ENCODE data around the gene VTI1A.
"Not testable (repeated sequence)": the region's sequence is repeated elsewhere in the genome, so short reads cannot be mapped to it uniquely, and the experiment has no call there.

Gene VTI1A

DNA sequence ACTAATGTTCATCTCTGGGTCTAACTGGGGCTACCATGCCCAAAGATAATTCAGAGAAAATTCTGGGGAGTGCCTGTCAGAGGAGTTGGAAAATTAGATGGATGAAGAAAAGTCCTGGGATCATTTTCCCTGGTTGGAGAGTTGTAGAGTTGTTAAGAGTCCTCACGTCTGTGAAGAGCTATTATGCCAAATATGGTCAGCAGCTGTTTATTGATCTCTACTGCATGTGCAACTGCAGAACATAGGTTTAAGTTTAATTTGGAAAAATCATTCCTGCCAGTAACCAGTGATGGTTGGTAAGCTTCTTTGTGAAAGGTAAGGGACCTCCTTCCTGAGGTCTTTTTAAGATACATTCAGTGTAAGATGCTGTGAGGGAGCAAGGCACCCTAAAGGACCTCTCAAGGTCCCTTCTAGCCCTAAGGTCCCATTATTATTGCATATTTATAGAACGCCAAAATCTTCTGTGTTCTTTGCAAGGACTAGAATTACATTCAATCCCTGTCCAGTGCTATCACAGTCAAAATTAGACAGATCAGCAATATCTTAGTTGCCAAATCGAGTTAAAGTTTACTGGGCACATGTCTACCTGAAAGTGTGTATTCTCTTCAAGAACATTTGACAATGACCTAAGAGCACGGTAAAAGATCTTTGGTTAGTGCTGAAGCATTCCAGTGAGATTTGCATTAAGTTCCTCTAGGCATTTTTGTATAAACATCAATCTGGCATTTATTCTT is 62.7 kb downstream of the VTI1A start:
- no peak for DNase-seq

DNA sequence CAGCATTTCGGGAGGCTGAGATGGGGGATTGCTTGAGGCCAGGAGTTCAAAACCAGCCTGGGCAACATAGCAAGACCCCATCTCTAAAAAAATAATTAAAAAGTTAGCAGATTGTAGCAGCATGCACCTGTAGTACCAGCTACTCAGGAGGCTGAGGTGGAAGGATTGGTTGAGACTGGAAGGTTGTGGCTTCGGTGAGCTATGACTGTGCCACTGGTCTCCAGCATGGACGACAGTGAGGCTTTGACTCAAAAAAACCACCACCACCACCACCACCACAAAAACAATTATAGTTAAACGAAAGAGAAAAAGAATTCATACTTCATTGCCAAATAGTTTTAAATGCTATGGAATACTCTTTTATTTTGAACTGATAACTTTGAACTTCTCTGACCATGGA is 63.4 kb downstream of the VTI1A start:
- no peak for DNase-seq

DNA sequence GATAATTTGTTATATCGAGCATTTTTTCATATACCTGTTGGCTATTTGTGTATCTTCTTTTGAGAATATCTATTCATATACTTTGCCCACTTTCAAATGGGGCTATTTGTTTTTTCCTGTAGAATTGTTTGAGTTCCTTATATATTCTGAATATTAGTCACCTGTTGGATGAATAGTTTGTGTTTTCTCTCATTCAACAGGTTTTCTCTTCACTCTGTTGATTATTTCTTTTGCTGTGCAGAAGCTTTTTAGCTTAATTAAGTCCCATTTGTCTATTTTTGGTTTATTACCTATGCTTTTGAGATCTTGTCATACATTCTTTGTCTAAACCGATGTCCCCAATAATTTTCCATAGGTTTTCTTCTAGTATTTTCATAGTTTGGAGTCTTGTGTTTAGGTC is 65.3 kb downstream of the VTI1A start:
- no peak for DNase-seq

- no peak for DNase-seq
Measured at GRCh38 chr10:112515126-112515525, 68.1 kb downstream of the VTI1A start.

DNA sequence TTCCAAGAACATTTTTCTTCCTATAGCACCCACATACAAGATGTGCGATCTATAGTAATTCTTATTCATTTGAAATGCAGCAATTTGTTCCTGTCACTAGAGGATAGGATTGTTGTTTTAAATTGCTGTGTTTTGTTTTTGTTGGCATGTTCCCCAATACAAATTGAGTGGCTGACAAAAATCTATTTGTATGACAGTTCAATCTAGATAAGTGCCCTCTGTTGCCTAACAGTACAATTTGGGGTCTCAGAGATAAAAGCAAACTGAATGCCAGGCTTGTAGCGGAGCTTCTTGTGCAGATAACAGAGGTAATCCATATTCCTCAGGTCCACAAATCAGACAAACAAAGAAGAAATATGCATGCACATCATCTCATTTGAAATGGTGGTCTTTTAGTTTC is 68.8 kb downstream of the VTI1A start:
- no peak for DNase-seq

DNA sequence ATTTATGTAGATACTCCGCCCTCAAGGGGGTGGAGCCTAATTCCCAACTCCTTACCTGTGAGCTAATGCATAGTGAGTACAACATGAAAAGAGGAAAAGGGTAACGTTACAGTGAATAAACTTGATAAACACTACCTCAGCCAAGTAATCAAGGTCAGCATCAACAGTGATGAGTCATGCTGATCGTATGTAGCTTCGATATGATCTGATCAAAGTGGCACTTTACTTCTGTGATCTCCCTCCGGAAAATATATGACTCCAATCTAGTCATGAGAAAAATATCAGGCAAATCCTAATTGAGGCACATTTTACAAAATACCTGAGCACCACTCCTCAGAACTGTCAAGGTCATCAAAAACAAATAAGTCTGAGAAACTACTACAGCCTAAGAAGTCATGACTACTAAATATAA is 70.4 kb downstream of the VTI1A start:
- DNase-seq = no peak

DNA sequence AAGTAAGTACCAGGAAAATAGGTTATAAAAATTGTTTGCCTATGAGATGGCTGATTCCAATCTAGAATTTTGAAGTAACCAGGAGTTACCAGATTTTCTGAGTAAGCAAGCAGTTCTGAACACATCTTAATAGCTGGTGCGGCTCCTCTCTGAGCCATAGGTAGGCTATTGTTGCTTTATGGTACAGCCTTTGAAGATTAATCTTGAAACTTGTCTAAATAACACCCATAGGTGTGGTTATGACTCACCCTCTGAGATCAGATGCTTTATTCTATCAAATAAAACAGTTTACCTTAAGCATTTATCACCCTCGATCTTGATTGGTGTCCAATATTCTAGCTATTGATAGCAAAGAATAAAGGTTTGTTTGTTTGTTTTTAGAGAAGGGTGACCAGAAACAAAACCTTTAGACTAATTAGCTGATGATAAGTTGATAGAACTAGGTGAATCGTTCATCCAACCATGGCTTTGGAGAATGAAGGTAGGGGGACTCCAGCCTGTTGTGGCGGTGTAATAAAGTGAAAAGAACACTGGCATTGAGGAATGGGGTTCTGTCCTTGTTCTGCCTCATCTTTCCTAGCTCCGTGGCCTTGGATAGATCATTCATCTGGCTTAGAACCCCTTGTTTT is 72.2 kb downstream of the VTI1A start:
- DNase-seq = no peak

DNA sequence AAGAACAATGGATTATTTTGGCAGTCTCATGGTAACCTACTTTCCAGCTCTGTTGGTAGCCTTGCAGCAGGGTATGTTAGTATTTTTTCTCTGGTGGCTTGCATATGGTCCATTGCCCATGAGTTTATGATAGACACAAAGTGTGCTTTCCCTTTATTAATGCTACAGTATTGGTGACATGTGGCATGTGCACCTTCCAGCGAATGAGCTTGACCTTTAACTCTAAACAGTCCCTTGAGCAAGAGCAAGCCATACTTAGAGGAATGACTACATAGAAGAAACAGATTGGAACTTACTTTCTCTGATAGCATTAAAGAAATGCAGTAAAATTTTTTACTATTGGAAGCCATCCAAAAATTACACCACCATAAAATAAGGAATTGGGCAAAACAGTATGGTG is 73.9 kb downstream of the VTI1A start:
- DNase-seq = no peak

DNA sequence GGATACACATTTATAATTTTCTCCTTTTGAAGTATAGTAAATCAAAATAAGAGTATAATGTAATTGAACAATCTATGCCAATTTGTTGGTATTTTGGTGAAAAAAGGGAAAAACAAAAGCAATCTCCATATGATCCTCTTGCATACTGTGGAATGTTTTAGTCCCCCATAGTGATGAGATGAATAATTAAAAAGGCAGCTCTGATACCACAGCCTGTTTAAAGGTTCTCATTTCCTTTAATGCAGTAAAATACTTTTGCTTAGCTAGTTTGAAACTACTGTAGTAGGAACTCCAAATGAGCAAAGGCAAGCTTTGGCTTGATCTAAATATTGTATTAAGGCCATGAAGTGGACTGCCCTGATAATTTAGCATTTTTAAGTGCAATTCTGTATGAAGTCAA is 77.6 kb downstream of the VTI1A start:
- no peak for DNase-seq

DNA sequence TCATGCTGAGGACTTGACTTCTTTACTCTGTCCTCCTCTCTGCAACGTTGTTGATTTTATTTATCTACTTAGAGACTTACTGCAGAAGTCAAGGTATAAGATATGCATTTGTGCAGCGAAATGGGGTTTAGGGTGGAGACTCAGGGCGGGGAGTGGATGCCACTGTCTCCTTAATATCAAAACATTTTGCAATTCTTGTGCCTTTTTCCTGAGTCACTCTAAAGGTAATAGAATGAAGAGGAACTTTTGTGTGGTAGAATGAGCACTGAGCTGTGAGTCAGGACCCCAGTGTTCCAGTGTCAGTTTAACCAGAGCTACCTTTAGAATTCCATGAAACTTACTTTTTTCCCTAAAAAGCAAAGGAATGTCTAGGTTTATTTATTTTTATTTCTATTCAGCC is 78.2 kb downstream of the VTI1A start:
- DNase-seq = no peak

DNA sequence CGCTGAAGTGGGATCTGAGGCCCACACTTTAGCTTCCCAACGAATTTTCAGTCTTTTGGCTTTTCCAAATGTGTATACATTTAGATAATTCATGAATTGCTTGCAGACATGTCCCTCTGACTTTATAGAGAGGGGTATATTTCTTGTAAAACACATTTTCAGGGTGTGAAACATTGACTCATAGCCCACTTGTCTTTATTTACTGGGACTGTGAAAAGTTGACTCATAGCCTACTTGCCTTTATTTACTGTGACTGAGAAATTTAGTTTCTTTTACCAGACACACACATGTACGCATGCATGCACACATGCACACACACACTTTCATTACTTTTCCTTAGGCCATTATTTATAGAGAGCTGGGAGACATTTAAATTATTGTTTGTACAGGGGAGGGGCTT is 79.1 kb downstream of the VTI1A start:
- no peak for DNase-seq

- no peak for DNase-seq
Measured at GRCh38 chr10:112526906-112527305, 79.9 kb downstream of the VTI1A start.

DNA sequence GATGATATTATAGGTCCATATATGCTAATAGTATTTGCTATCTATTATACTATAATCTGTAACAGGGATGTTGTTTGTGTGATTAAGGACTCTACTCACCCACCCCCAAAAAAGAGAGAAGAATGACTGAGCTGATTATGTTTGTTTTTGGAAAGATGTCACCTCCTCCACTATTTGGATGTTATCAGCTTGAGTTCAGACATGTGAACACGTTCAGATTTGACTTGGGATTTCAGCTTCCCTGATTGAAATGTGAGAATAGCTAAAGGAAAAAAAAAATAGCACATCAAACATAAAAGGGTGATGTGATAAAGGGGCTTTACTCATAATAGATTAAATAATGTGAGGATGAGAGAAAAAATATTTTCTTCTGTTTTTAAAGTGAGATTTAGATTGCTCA is 81.2 kb downstream of the VTI1A start:
- DNase-seq = no peak

DNA sequence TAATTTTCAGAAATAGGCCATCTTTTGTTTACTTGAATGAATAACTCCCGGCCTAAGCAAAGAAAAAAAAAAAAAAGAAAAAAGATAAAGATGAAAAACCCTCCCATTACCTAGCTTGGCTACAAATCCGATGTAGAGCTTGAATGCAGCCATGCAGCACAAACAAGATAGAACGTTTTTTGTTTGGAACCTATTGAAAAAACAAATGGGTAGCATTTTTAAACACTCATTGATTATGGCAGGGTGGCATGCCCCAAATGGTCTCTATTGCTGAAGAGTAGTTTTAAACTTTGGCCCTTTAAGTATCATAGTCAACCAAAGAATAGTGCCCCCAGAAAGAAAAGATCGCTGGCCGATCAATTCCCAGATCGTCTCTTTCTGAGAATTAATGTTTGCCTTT is 84.4 kb downstream of the VTI1A start:
- DNase-seq = no peak

DNA sequence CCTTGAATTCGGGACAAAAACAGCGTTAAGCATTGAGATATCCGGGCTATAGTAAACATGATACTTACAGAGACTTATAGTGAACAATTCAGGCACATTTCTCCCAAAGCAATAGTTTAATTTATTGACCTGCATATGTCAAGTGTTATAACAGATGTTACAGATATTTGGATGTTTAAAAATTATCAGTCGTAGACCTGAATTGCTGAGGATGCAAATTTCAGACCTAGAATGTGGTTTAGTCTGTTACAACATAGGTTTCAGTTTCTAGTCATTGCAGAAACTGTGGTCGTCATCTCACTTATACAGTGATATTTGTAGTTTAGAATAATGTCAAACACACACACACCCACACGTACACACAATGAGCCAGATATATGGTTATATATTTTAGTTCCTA is 85.2 kb downstream of the VTI1A start:
- no peak for DNase-seq

DNA sequence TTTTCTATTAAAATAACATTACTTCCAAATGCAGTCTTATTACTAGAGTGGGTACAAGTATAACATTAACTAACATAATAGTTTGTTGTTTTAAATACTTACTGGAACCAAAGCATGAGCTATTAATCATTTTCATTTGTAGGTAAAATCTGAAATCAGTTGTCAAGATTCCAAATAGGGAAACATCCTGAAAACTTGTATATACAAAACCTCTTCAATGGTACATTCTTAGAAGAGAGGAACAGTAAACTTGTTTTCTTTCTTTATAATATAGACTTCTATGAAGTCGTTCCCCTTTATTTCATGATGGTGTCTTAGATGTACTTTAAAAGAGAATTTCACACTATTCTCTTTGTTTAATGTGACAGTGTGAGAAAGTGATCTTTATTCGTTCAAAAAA is 85.9 kb downstream of the VTI1A start:
- DNase-seq = no peak

GRCh38 chr10:112533916-112534315 is 86.9 kb downstream of the VTI1A start:
- DNase-seq = no peak

GRCh38 chr10:112535531-112535951 is 88.5 kb downstream of the VTI1A start:
- no peak for DNase-seq

DNA sequence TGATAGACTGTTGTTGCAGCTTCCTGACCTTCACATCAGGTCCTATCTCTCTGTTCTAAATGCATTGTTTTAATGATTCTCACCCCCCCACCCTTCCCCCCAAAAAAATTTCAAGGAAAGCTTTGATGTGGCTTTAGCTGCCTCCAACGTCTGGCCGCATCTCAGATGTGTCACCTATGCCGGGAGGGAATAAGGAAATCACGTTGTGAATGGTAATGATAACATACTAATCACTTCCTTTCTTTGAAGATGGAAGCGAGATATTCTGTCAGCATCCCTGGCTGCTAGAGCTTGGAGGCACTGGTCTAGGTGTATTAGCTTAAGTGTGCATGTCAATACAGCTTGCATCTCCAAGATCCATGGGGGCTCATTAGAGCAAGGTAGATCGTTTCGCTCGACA is 89.6 kb downstream of the VTI1A start:
- DNase-seq = no peak

- no peak for DNase-seq
Measured at GRCh38 chr10:112538168-112538567, 91.2 kb downstream of the VTI1A start.

DNA sequence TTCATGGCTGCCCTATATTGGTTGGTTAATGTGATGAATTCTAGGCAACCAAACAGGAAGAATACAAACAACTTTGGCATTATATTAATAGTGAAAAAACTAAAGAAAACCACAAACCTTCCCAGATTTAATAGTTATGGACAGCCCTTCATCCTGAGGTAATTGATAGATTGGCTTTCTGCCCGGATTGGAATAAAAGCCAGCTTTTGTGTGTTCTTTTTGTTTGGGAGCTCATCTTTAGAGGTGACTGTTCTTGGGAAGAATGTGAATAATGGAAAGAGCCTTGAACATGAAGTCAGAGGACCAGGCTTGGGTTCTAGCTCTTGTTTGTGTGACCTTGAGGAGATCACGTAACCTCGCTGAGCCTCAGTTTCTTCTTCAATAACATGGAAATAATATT is 92.3 kb downstream of the VTI1A start:
- DNase-seq = no peak

DNA sequence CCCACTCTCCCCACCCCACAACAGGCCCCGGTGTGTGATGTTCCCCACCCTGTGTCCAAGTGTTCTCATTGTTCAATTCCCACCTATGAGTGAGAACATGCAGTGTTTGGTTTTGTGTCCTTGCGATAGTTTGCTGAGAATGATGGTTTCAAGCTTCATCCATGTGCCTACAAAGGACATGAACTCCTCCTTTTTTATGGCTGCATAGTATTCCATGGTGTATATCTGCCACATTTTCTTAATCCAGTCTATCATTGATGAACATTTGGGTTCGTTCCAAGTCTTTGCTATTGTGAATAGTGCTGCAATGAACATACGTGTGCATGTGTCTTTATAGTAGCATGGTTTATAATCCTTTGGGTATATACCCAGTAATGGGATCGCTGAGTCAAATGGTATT is 95.8 kb downstream of the VTI1A start:
- not testable (repeated sequence) for DNase-seq

GRCh38 chr10:112546474-112546873 is 99.5 kb downstream of the VTI1A start:
- no peak for DNase-seq

GRCh38 chr10:112548535-112549276 is 101.7 kb downstream of the VTI1A start:
- DNase-seq = no peak
